Cardiac muscle cell (in vitro differentiated cells and primary cell): ENCODE results near the gene KCNJ13. TPM values are rescaled to one million over a fixed set of nuclear protein-coding genes. Genes with fewer than 3 reads are reported as not detected.

Experiments used
- DNase-seq, 2 donors: peaks; one replicate each; pipeline versions ENCODE4 v3.0.0 to v3.0.0-alpha.2; 2010 to 2017; ENCODE audit warnings: low read depth in 1 of 2, low spot score in 1 of 2
- H3K27ac ChIP-seq: fragments of 200-600 bp; sonication (generic); 2 replicates; pipeline ENCODE4 v1.5.1; 2016
- H3K27me3 ChIP-seq: fragments of 200-600 bp; sonication (generic); 2 replicates; pipeline ENCODE4 v1.6.0; 2016; ENCODE audit warnings: control low read depth
- H3K36me3 ChIP-seq: fragments of 200-600 bp; sonication (generic); 2 replicates; pipeline ENCODE4 v1.5.1; 2016; ENCODE audit warnings: control low read depth
- H3K4me1 ChIP-seq: fragments of 200-600 bp; sonication (generic); 2 replicates; pipeline ENCODE4 v1.8.1; 2017; ENCODE audit warnings: low read depth, mild to moderate bottlenecking, mixed run types
- H3K4me3 ChIP-seq: fragments of 200-600 bp; sonication (generic); 2 replicates; pipeline ENCODE4 v1.5.1; 2016; ENCODE audit warnings: mild to moderate bottlenecking
- H3K9me3 ChIP-seq: fragments of 200-600 bp; sonication (generic); 2 replicates; pipeline ENCODE4 v1.5.1; 2017; ENCODE audit warnings: low read depth, mild to moderate bottlenecking, control low read depth
- polyA plus RNA-seq: library from polyadenylated mRNA; unstranded; fragments of >200 nt; fragmentation: Nextera tagmentation; extraction: Ambion mirVana; gene quantifications from 2 replicates; pipeline ENCODE4 v1.2.1, GENCODE V29; 2016
- total RNA-seq: library from RNA; depleted of rRNA; stranded (reverse); fragments of >200 nt; gene quantifications from 2 replicates; pipeline ENCODE4 v1.2.3, GENCODE V29; 2016
- TF ChIP-seq, protein P1 (sequence below): IDR thresholded peaks from 2 replicates; pipeline ENCODE4 v1.5.1; 2012; ENCODE audit warnings: low read depth, mild to moderate bottlenecking, low read length

KCNJ13 gene
- total and polyA plus RNA-seq, 2 experiments from 2014 or later = 1.3 TPM; not detected in 1

DNA sequence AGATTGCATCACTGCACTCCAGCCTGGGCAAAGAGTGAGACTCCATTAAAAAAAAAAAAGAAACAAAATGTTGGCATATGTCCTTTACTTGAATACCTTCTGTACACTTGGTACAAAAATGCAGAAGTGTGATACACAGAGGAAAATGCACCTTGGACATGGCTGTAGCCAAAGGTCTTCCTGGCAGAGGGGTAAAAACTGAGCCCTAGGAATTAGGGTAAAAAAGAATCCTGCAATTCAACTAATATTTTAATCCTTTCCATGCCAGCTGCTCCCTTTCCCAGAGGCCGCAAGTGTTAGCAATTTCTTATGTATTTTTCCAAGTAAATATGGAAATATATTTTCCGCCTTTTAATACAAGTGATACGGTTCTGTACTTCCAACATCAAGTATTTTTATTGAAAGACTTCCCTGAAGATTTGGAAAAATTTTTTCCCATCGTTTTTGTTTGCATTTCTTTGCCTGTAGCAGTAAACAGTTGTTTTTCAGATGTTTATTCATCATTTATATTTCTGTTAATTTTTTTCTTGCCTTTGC is 26.2 kb downstream of the KCNJ13 start:
- no peaks in the 10 kb centered on the region for H3K27me3 ChIP-seq
- H3K36me3 ChIP-seq = peaks cover 39% of the 10 kb centered on the region
- H3K9me3 ChIP-seq = no peaks in the 10 kb centered on the region
- TF ChIP-seq, protein P1, sequence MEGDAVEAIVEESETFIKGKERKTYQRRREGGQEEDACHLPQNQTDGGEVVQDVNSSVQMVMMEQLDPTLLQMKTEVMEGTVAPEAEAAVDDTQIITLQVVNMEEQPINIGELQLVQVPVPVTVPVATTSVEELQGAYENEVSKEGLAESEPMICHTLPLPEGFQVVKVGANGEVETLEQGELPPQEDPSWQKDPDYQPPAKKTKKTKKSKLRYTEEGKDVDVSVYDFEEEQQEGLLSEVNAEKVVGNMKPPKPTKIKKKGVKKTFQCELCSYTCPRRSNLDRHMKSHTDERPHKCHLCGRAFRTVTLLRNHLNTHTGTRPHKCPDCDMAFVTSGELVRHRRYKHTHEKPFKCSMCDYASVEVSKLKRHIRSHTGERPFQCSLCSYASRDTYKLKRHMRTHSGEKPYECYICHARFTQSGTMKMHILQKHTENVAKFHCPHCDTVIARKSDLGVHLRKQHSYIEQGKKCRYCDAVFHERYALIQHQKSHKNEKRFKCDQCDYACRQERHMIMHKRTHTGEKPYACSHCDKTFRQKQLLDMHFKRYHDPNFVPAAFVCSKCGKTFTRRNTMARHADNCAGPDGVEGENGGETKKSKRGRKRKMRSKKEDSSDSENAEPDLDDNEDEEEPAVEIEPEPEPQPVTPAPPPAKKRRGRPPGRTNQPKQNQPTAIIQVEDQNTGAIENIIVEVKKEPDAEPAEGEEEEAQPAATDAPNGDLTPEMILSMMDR = no peak
- DNase-seq = no peak
- no peaks in the 10 kb centered on the region for H3K4me1 ChIP-seq
- peak overlapping the region; percentile 27 for H3K27ac ChIP-seq
- no peak overlapping the region for H3K4me3 ChIP-seq

DNA sequence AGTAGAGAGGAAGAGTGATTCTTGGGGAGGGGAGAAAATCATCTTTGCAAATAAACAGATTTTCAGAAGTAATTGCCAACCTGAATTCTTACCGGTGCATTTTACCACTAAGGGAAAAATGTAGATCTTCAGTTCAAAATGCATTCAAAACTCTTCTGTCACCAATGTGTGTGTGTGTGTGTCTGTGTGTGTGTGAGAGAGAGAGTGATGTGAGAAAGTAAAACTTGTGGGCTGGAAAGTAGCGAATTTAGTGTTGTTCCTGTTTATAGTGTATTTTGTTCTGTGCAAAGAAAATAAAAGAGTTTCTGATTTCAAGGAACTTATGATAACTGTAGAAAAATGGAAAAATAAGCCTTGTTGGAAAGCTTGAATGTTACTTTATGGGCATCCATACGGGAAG is 27.0 kb downstream of the KCNJ13 start:
- Histone ChIP-seq H3K36me3 (peaks cover 39% of the 10 kb centered on the region), H3K27me3 (no peaks in the 10 kb centered on the region), H3K4me3 (no peak overlapping the region), H3K27ac (no peak overlapping the region), H3K9me3 (no peaks in the 10 kb centered on the region), H3K4me1 (no peaks in the 10 kb centered on the region)
- no peak for DNase-seq
- TF ChIP-seq, protein P1 = no peak

DNA sequence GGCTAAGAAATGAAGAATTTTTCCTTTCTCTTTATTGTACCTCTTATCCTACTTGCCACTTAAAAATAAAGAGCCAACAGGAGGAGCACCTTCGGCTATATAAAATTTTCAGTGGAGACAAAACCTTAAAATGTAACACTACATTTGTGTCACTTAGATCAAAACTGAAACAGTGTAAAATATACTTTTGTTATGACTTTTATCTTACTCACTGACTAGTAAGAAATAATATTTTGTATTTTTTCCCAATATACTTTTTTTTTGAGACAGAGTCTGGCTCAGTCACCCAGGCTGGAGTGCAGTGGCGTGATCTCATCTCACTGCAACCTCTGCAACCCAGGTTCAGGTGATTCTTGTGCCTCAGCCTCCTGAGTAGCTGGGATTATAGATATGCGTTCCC is 28.3 kb downstream of the KCNJ13 start:
- Histone ChIP-seq H3K9me3 (no peaks in the 10 kb centered on the region), H3K27ac (peak overlapping the region; percentile 10), H3K4me1 (no peaks in the 10 kb centered on the region), H3K4me3 (no peak overlapping the region), H3K27me3 (no peaks in the 10 kb centered on the region), H3K36me3 (peaks cover 39% of the 10 kb centered on the region)
- no peak for DNase-seq
- TF ChIP-seq, protein P1 = no peak

DNA sequence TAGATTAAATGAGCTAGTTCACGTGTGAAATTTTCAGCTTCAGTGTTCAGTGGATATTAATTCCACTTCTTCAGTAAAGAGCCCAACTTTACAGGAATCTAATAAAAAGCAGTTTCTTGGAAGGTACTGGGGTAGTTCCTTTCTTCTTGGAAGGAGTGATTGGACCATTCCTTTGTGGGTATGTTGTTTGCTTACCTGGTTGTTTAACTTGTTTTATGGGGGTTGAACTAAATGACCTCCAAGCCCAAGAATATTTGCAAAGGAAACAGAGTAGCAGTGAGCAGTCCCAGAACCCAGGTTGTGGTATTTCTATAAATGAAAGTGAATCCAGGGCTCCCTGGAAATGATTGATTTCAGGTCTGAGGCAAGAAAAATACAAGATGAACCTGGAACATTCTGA is 31.4 kb downstream of the KCNJ13 start:
- H3K27ac ChIP-seq = no peak overlapping the region
- no peak for DNase-seq
- no peaks in the 10 kb centered on the region for H3K9me3 ChIP-seq
- no peaks in the 10 kb centered on the region for H3K4me1 ChIP-seq
- no peak overlapping the region for H3K4me3 ChIP-seq
- TF ChIP-seq, protein P1 = no peak
- H3K27me3 ChIP-seq = no peaks in the 10 kb centered on the region
- H3K36me3 ChIP-seq = peaks cover 24% of the 10 kb centered on the region

DNA sequence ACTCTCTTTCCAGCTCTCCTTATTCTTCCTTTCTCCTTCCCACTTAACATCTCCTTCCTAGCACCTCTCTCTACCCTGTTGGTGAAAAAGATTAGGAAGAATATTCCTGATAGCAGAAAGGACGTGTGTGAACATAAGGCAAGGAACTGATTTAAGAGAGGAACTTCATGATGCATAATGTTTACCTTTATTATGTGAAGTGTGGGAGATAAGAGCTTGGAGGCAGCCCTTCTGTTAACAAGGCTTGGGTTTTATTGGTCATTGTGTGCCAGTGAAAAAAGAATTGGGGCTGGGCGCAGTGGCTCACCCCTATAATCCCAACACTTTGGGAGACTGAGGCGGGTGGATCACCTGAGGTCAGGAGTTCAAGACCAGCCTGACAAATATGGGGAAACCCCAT is 34.4 kb downstream of the KCNJ13 start:
- DNase-seq = no peak
- no peaks in the 10 kb centered on the region for H3K9me3 ChIP-seq
- H3K4me1 ChIP-seq = no peaks in the 10 kb centered on the region
- TF ChIP-seq, protein P1 = no peak
- no peaks in the 10 kb centered on the region for H3K27me3 ChIP-seq
- peaks cover 5% of the 10 kb centered on the region for H3K36me3 ChIP-seq
- no peak overlapping the region for H3K4me3 ChIP-seq
- no peak overlapping the region for H3K27ac ChIP-seq

DNA sequence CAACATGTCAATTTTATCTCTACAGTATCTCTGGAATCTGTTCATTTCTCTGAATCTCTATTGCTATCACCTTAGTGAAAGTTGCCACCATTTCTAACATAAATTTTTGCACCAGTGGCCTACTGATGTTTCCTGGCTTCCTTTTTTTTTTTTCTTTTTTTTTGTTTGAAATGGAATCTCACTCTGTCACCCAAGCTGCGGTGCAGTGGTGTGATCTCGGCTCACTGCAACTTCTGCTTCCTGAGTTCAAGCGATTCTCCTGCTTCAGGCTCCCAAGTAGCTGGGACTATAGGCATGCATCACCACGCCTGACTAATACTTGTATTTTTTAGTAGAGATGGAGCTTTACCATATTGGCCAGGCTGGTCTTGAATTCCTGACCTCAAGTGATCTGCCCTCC is 35.1 kb downstream of the KCNJ13 start:
- no peaks in the 10 kb centered on the region for H3K9me3 ChIP-seq
- H3K4me3 ChIP-seq = no peak overlapping the region
- H3K27ac ChIP-seq = no peak overlapping the region
- no peaks in the 10 kb centered on the region for H3K27me3 ChIP-seq
- no peak for DNase-seq
- H3K4me1 ChIP-seq = no peaks in the 10 kb centered on the region
- H3K36me3 ChIP-seq = peaks cover 11% of the 10 kb centered on the region
- TF ChIP-seq, protein P1 = no peak
